Vagina (tissue), 2 donors: ENCODE results near the gene SMPD4. TPM values are rescaled to one million over a fixed set of nuclear protein-coding genes. Genes with fewer than 3 reads are reported as not detected.
"Not testable (repeated sequence)": the region's sequence is repeated elsewhere in the genome, so short reads cannot be mapped to it uniquely, and the experiment has no call there.

Experiments used
- DNase-seq, 2 donors: peaks; one replicate each; pipeline ENCODE4 v3.0.0-alpha.2; 2017; ENCODE audit errors: extremely low spot score in 2 of 2
- H3K27ac ChIP-seq: fragments of 200-600 bp; sonication (generic); one replicate; pipeline ENCODE4 v1.5.1; 2019
- H3K27me3 ChIP-seq: fragments of 200-600 bp; sonication (generic); one replicate; pipeline ENCODE4 v1.5.1; 2019
- H3K36me3 ChIP-seq, 2 donors: fragments of 200-600 bp; sonication (generic); one replicate each; pipeline ENCODE4 v1.5.1; 2017 to 2019
- H3K4me1 ChIP-seq: fragments of 200-600 bp; sonication (generic); one replicate; pipeline ENCODE4 v1.5.1; 2019
- H3K4me3 ChIP-seq, 2 donors: fragments of 200-600 bp; sonication (generic); 1 replicate in 1 of 2; 2 replicates in 1 of 2; pipeline ENCODE4 v1.5.1; 2016 to 2019
- H3K9me3 ChIP-seq: fragments of 200-600 bp; sonication (generic); one replicate; pipeline ENCODE4 v1.5.1; 2019
- POLR2A ChIP-seq, 2 donors: fragments of 450-650 bp; IDR thresholded peaks; one replicate each; pipeline ENCODE4 v1.6.1; 2017; ENCODE audit warnings: antibody characterized with exemption in 2 of 2, mild to moderate bottlenecking in 2 of 2, moderate library complexity in 2 of 2
- POLR2AphosphoS5 ChIP-seq, 2 donors: sonication (generic); formaldehyde crosslinking; IDR thresholded peaks; one replicate each; pipeline ENCODE4 v1.9.0; 2017; ENCODE audit warnings: antibody characterized with exemption in 2 of 2, mild to moderate bottlenecking in 2 of 2, low read depth in 1 of 2; ENCODE audit not compliant: insufficient read depth in 1 of 2
- intact Hi-C: fragments of 100-400 bp; cut with DNase I; formaldehyde crosslinking; loops from one replicate; pipeline ENCODE4 v1.15.1; 2023
- total RNA-seq: library from RNA; depleted of rRNA; stranded (reverse); fragments of >200 nt; gene quantifications from one replicate; pipeline ENCODE4 v1.2.3, GENCODE V29; 2016
- TF ChIP-seq, protein P1 (sequence below), 3 experiments: fragments of 450-650 bp in 2 of 3; fragments of 200-600 bp in 1 of 3; sonication (generic) in 1 of 3; IDR thresholded peaks; one replicate each; pipeline ENCODE4 v1.5.1; 2017 to 2019; ENCODE audit warnings: antibody characterized with exemption in 3 of 3, mild to moderate bottlenecking in 2 of 3, moderate library complexity in 2 of 3

SMPD4 gene
- total RNA-seq, 1 donor from 2014 or later, result 45.2 TPM

DNA sequence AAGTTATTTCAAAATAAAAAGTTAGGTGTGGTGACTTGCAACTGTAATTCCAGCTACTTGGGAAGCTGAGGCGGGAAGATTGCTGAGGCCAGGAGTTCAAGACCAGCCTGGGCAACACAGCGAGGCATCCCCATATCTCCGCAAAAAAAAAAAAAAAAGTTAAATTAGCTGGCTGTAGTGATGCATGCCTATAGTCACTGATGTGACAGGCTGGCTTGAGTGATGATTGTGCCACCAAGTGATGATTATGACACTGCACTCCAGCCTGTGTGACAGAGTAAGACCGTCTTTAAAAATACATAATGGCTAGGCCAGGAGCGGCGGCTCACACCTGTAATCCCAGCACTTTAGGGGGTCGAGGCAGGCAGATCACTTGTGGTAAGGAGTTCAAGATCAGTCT, 11.5 kb downstream of the SMPD4 start:
- Histone ChIP-seq H3K27ac (no peak overlapping the region), H3K36me3 (peaks cover 0 to 47% of the 10 kb centered on the region in 2 donors), H3K4me1 (no peaks in the 10 kb centered on the region), H3K9me3 (no peaks in the 10 kb centered on the region), H3K27me3 (no peaks in the 10 kb centered on the region), H3K4me3 (no peak overlapping the region)
- no peak for DNase-seq
- TF ChIP-seq POLR2A (IDR thresholded peaks at IDR 0.05) (no peak), POLR2AphosphoS5 (IDR thresholded peaks at IDR 0.05; ENCODE audit: insufficient read depth in 1 of 2, low read depth in 1 of 2) (no peak)
- TF ChIP-seq, protein P1, sequence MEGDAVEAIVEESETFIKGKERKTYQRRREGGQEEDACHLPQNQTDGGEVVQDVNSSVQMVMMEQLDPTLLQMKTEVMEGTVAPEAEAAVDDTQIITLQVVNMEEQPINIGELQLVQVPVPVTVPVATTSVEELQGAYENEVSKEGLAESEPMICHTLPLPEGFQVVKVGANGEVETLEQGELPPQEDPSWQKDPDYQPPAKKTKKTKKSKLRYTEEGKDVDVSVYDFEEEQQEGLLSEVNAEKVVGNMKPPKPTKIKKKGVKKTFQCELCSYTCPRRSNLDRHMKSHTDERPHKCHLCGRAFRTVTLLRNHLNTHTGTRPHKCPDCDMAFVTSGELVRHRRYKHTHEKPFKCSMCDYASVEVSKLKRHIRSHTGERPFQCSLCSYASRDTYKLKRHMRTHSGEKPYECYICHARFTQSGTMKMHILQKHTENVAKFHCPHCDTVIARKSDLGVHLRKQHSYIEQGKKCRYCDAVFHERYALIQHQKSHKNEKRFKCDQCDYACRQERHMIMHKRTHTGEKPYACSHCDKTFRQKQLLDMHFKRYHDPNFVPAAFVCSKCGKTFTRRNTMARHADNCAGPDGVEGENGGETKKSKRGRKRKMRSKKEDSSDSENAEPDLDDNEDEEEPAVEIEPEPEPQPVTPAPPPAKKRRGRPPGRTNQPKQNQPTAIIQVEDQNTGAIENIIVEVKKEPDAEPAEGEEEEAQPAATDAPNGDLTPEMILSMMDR (IDR thresholded peaks at IDR 0.05), result no peak
- intact Hi-C loops, result no loop called here

- peaks cover 0 to 47% of the 10 kb centered on the region in 2 donors for H3K36me3 ChIP-seq
- DNase-seq, H3K27ac ChIP-seq, H3K27me3 ChIP-seq, H3K4me1 ChIP-seq, H3K4me3 ChIP-seq, H3K9me3 ChIP-seq, intact Hi-C loops: not testable (repeated sequence)
Measured at GRCh38 chr2:130169163-130169562, 12.2 kb downstream of the SMPD4 start.

DNA sequence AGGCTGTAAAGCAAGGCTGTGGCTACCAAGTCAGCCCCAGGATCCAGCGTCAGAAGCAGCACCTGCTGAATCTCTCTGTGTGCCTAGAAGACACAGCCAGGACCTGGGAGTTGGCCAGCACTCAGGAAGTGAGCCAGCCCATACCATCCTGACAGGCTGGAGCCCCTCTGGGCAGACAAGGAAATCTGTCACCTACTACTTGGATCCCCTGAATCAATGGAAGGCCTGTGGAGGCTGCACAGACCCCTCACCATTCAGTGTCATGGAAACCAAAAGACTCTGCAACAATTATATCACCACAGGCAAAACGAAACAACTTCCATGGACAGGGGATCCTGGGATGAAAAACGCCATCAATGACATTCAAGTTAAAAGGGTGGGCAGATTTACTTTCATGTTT, 14.8 kb downstream of the SMPD4 start:
- H3K27ac ChIP-seq, DNase-seq, H3K4me1 ChIP-seq, H3K27me3 ChIP-seq, intact Hi-C loops, H3K4me3 ChIP-seq, H3K9me3 ChIP-seq: not testable (repeated sequence)
- peaks cover 0 to 42% of the 10 kb centered on the region in 2 donors for H3K36me3 ChIP-seq

- TF ChIP-seq, protein P1 (IDR thresholded peaks at IDR 0.05), result no peak
- no peak for TF ChIP-seq POLR2A (IDR thresholded peaks at IDR 0.05)
- TF ChIP-seq POLR2AphosphoS5 (IDR thresholded peaks at IDR 0.05; ENCODE audit: insufficient read depth in 1 of 2, low read depth in 1 of 2), result no peak
- intact Hi-C loops, result no loop called here
- DNase-seq, result no peak
- no peak overlapping the region for H3K27ac ChIP-seq
- H3K9me3 ChIP-seq, result no peaks in the 10 kb centered on the region
- H3K27me3 ChIP-seq, result no peaks in the 10 kb centered on the region
- H3K4me3 ChIP-seq, result no peak overlapping the region
- peaks cover 0 to 41% of the 10 kb centered on the region in 2 donors for H3K36me3 ChIP-seq
- no peaks in the 10 kb centered on the region for H3K4me1 ChIP-seq
Measured at GRCh38 chr2:130165293-130166016, 15.9 kb downstream of the SMPD4 start.

DNA sequence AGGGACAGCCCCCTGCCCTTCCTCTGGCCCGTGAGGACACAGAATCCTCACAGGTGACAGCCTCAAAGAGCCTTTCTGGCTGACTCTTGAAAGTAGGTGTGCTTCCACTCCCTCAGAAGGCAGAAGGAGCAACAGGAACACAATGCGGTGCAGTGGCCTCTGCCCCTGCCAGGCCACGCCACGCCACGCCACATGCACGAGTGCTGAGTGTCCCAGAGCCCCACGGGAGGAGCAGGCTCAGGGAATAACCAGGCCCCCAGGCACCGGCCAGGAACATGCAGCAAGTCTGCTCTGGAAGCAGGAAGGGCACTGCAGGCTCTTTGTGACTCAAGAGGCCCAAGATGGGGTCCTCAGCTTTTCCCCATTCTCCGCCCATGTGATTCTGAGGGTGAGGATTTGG, 18.4 kb downstream of the SMPD4 start:
- intact Hi-C loops, result no loop called here
- H3K36me3 ChIP-seq, result peaks cover 0 to 41% of the 10 kb centered on the region in 2 donors
- DNase-seq, result no peak
- no peaks in the 10 kb centered on the region for H3K9me3 ChIP-seq
- no peaks in the 10 kb centered on the region for H3K27me3 ChIP-seq
- TF ChIP-seq, protein P1 (IDR thresholded peaks at IDR 0.05), result no peak
- TF ChIP-seq POLR2A (IDR thresholded peaks at IDR 0.05) (no peak), POLR2AphosphoS5 (IDR thresholded peaks at IDR 0.05; ENCODE audit: insufficient read depth in 1 of 2, low read depth in 1 of 2) (no peak)
- no peaks in the 10 kb centered on the region for H3K4me1 ChIP-seq
- no peak overlapping the region for H3K4me3 ChIP-seq
- H3K27ac ChIP-seq, result no peak overlapping the region

DNA sequence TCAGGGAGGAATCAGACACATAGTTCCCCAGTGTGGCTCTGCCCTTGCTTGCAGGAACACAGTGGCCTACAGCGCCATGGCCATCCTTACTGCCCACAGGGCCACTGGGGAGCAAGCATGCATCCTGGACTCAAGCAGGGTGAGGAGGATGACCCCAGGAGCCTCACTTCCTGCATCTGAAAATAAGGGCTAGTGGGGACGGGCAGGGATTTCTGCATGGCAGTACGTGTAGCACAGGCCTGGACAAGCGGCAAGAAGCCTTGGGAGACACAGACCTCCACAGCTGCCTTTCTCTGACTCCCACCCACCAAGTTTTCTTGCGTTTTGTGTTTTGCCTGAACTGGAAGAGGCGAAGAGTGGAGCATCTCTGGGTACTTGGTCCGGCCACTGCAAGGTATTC, 18.9 kb downstream of the SMPD4 start:
- DNase-seq, intact Hi-C loops, H3K9me3 ChIP-seq, H3K27me3 ChIP-seq, H3K4me1 ChIP-seq, H3K4me3 ChIP-seq, H3K27ac ChIP-seq: not testable (repeated sequence)
- H3K36me3 ChIP-seq, result peaks cover 0 to 41% of the 10 kb centered on the region in 2 donors

GRCh38 chr2:130160838-130161705, 20.3 kb downstream of the SMPD4 start:
- DNase-seq, H3K4me1 ChIP-seq, H3K4me3 ChIP-seq, H3K27ac ChIP-seq, H3K27me3 ChIP-seq, H3K9me3 ChIP-seq, intact Hi-C loops: not testable (repeated sequence)
- peaks cover 0 to 36% of the 10 kb centered on the region in 2 donors for H3K36me3 ChIP-seq
